ENCODE data around the gene RAB20.

Gene RAB20

GRCh38 chr13:110528911-110529310 lies 32.6 kb downstream of the RAB20 start:
- Histone ChIP-seq H3K36me3 (ENCODE audit: insufficient read depth, low read length) (no peaks in the 10 kb centered on the region; the same call in 1 of the 2 replicates), H3K9me3 (ENCODE audit: low read length) (no peaks in the 10 kb centered on the region), H3K4me2 (ENCODE audit: low read length) (no peak overlapping the region), H3K27ac (ENCODE audit: low read depth, low read length, poor library complexity, severe bottlenecking) (no peak overlapping the region), H3K4me1 (ENCODE audit: insufficient read depth, low read length, severe bottlenecking) (no peaks in the 10 kb centered on the region), H3K79me2 (ENCODE audit: insufficient read depth, low read length) (no peaks in the 10 kb centered on the region), H3K4me3 (ENCODE audit: low read depth, low read length, poor library complexity, severe bottlenecking) (no peak overlapping the region), H3K9ac (ENCODE audit: low read length) (no peak overlapping the region), H4K20me1 (ENCODE audit: insufficient read depth, low read length) (no peaks in the 10 kb centered on the region), H2AFZ (ENCODE audit: low read length) (no peak overlapping the region), H3F3A (ENCODE audit: insufficient read depth, low read length) (no peaks in the 10 kb centered on the region), H3K9me2 (ENCODE audit: low read depth, low read length) (no peaks in the 10 kb centered on the region), H3K27me3 (ENCODE audit: insufficient read depth, low read length) (peaks cover 12% of the 10 kb centered on the region; the same call in 1 of the 2 replicates)
- TF ChIP-seq CTCF (IDR thresholded peaks at IDR 0.05; ENCODE audit: low read length) (no peak), EZH2 (IDR thresholded peaks at IDR 0.05; ENCODE audit: borderline replicate concordance, low read length) (no peak)

GRCh38 chr13:110528371-110528770 lies 33.2 kb downstream of the RAB20 start:
- no peaks in the 10 kb centered on the region for H3K79me2 ChIP-seq (ENCODE audit: insufficient read depth, low read length)

GRCh38 chr13:110525328-110526319 lies 35.9 kb downstream of the RAB20 start:
- H3K4me2 ChIP-seq (ENCODE audit: low read length): no peak overlapping the region
- no peaks in the 10 kb centered on the region for H3K79me2 ChIP-seq (ENCODE audit: insufficient read depth, low read length)
- no peak overlapping the region for H3K4me3 ChIP-seq (ENCODE audit: low read depth, low read length, poor library complexity, severe bottlenecking)
- no peak overlapping the region for H3K9ac ChIP-seq (ENCODE audit: low read length)
- peaks cover 12% of the 10 kb centered on the region; the same call in 1 of the 2 replicates for H3K27me3 ChIP-seq (ENCODE audit: insufficient read depth, low read length)
- no peaks in the 10 kb centered on the region for H3F3A ChIP-seq (ENCODE audit: insufficient read depth, low read length)
- no peaks in the 10 kb centered on the region for H3K4me1 ChIP-seq (ENCODE audit: insufficient read depth, low read length, severe bottlenecking)
- H2AFZ ChIP-seq (ENCODE audit: low read length): no peak overlapping the region
- TF ChIP-seq CTCF (IDR thresholded peaks at IDR 0.05; ENCODE audit: low read length) (no peak; the same call in 1 of the 2 replicates), EZH2 (IDR thresholded peaks at IDR 0.05; ENCODE audit: borderline replicate concordance, low read length) (no peak)
- H4K20me1 ChIP-seq (ENCODE audit: insufficient read depth, low read length): no peaks in the 10 kb centered on the region
- no peaks in the 10 kb centered on the region for H3K9me2 ChIP-seq (ENCODE audit: low read depth, low read length)
- no peaks in the 10 kb centered on the region; the same call in 1 of the 2 replicates for H3K36me3 ChIP-seq (ENCODE audit: insufficient read depth, low read length)
- H3K27ac ChIP-seq (ENCODE audit: low read depth, low read length, poor library complexity, severe bottlenecking): no peak overlapping the region
- no peaks in the 10 kb centered on the region for H3K9me3 ChIP-seq (ENCODE audit: low read length)

More at GRCh38 chr13:110528371-110528770, 33.2 kb downstream of the RAB20 start:
- H3K9ac ChIP-seq (ENCODE audit: low read length): no peak overlapping the region
- H3K4me1 ChIP-seq (ENCODE audit: insufficient read depth, low read length, severe bottlenecking): no peaks in the 10 kb centered on the region
- H3K27ac ChIP-seq (ENCODE audit: low read depth, low read length, poor library complexity, severe bottlenecking): no peak overlapping the region
- no peak overlapping the region for H3K4me3 ChIP-seq (ENCODE audit: low read depth, low read length, poor library complexity, severe bottlenecking)
- peaks cover 12% of the 10 kb centered on the region; the same call in 1 of the 2 replicates for H3K27me3 ChIP-seq (ENCODE audit: insufficient read depth, low read length)
- no peaks in the 10 kb centered on the region; the same call in 1 of the 2 replicates for H3K36me3 ChIP-seq (ENCODE audit: insufficient read depth, low read length)
- H3K4me2 ChIP-seq (ENCODE audit: low read length): no peak overlapping the region
- H3K9me3 ChIP-seq (ENCODE audit: low read length): no peaks in the 10 kb centered on the region
- H4K20me1 ChIP-seq (ENCODE audit: insufficient read depth, low read length): no peaks in the 10 kb centered on the region
- no peaks in the 10 kb centered on the region for H3K9me2 ChIP-seq (ENCODE audit: low read depth, low read length)
- TF ChIP-seq CTCF (IDR thresholded peaks at IDR 0.05; ENCODE audit: low read length) (no peak), EZH2 (IDR thresholded peaks at IDR 0.05; ENCODE audit: borderline replicate concordance, low read length) (no peak)
- no peak overlapping the region for H2AFZ ChIP-seq (ENCODE audit: low read length)
- H3F3A ChIP-seq (ENCODE audit: insufficient read depth, low read length): no peaks in the 10 kb centered on the region
